Activated naive CD8-positive, alpha-beta T cell treated with anti-CD3 and anti-CD28 coated beads for 36 hours (primary cell): ENCODE results near the gene C1orf141. TPM values are rescaled to one million over a fixed set of nuclear protein-coding genes. Genes with fewer than 3 reads are reported as not detected.

Source experiments
- DNase-seq: peaks from one replicate; pipeline ENCODE4 v3.0.0; 2021
- H3K27ac Mint-ChIP-seq: one replicate; pipeline ENCODE4 v1.8.0; 2022; ENCODE audit warnings: mild to moderate bottlenecking, moderate library complexity, mixed read lengths
- H3K27me3 Mint-ChIP-seq: one replicate; pipeline ENCODE4 v1.8.0; 2022; ENCODE audit warnings: mild to moderate bottlenecking, mixed read lengths
- H3K36me3 Mint-ChIP-seq: one replicate; pipeline ENCODE4 v1.8.0; 2021; ENCODE audit warnings: mild to moderate bottlenecking, mixed read lengths
- H3K4me1 Mint-ChIP-seq: one replicate; pipeline ENCODE4 v1.8.0; 2021; ENCODE audit warnings: mixed read lengths
- H3K4me3 Mint-ChIP-seq: one replicate; pipeline ENCODE4 v1.8.0; 2022; ENCODE audit warnings: mild to moderate bottlenecking, moderate library complexity, mixed read lengths
- H3K9me3 Mint-ChIP-seq: one replicate; pipeline ENCODE4 v1.8.0; 2022; ENCODE audit warnings: mixed read lengths
- total RNA-seq, 2 experiments: library from RNA; stranded (reverse); gene quantifications; one replicate each; pipeline ENCODE4 v1.2.3, GENCODE V29; 2021

Gene C1orf141
- total RNA-seq, 2 experiments from 2014 or later, result not detected

- H3K4me3 Mint-ChIP-seq, result no peak overlapping the region
- H3K27me3 Mint-ChIP-seq, result no peaks in the 10 kb centered on the region
- H3K4me1 Mint-ChIP-seq, result peaks cover 15% of the 10 kb centered on the region
- no peak for DNase-seq
- H3K36me3 Mint-ChIP-seq, result no peaks in the 10 kb centered on the region
- H3K27ac Mint-ChIP-seq, result no peak overlapping the region
- no peaks in the 10 kb centered on the region for H3K9me3 Mint-ChIP-seq
Measured at GRCh38 chr1:67126974-67127373, 7.8 kb downstream of the C1orf141 start.

- no peak for DNase-seq
- H3K9me3 Mint-ChIP-seq, result no peaks in the 10 kb centered on the region
- H3K27ac Mint-ChIP-seq, result no peak overlapping the region
- H3K4me3 Mint-ChIP-seq, result no peak overlapping the region
- no peaks in the 10 kb centered on the region for H3K27me3 Mint-ChIP-seq
- no peaks in the 10 kb centered on the region for H3K36me3 Mint-ChIP-seq
- peaks cover 15% of the 10 kb centered on the region for H3K4me1 Mint-ChIP-seq
Measured at GRCh38 chr1:67126111-67126746, 8.5 kb downstream of the C1orf141 start.

GRCh38 chr1:67124455-67124854, 10.3 kb downstream of the C1orf141 start:
- Mint-ChIP-seq H3K9me3 (peaks cover 3% of the 10 kb centered on the region), H3K27me3 (no peaks in the 10 kb centered on the region), H3K4me1 (peaks cover 12% of the 10 kb centered on the region), H3K27ac (no peak overlapping the region), H3K4me3 (no peak overlapping the region), H3K36me3 (no peaks in the 10 kb centered on the region)
- DNase-seq, result no peak

- H3K4me1 Mint-ChIP-seq, result peaks cover 14% of the 10 kb centered on the region
- H3K27me3 Mint-ChIP-seq, result no peaks in the 10 kb centered on the region
- H3K4me3 Mint-ChIP-seq, result no peak overlapping the region
- peaks cover 3% of the 10 kb centered on the region for H3K9me3 Mint-ChIP-seq
- H3K36me3 Mint-ChIP-seq, result no peaks in the 10 kb centered on the region
- DNase-seq, result no peak
- no peak overlapping the region for H3K27ac Mint-ChIP-seq
Measured at GRCh38 chr1:67120855-67121619, 13.7 kb downstream of the C1orf141 start.

GRCh38 chr1:67118646-67119045, 16.1 kb downstream of the C1orf141 start:
- no peak overlapping the region for H3K27ac Mint-ChIP-seq
- no peak for DNase-seq
- H3K4me1 Mint-ChIP-seq, result peaks cover 9% of the 10 kb centered on the region
- H3K27me3 Mint-ChIP-seq, result no peaks in the 10 kb centered on the region
- H3K4me3 Mint-ChIP-seq, result no peak overlapping the region
- peaks cover 3% of the 10 kb centered on the region for H3K36me3 Mint-ChIP-seq
- peaks cover 10% of the 10 kb centered on the region for H3K9me3 Mint-ChIP-seq

DNA sequence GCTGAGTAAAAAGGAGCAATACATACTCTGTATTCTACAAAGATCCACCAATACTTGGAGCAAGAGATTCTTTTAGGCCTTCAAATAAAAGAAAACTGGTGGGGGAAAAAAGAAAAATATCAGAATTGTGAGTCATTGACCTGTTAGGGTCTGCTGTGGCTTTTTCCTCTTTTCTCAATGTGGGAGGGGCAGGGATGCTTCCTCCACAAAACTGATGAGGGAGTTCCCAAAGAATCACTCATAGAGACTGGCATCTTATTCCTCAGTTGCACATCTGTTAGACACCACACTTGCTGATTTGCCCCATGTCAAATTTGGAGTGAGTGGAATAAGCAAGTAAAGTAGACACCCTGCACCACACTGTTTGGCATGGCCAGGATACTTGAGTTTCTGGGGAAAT, 16.6 kb downstream of the C1orf141 start:
- peaks cover 9% of the 10 kb centered on the region for H3K4me1 Mint-ChIP-seq

GRCh38 chr1:67114162-67114561, 20.6 kb downstream of the C1orf141 start:
- Mint-ChIP-seq H3K4me3 (no peak overlapping the region), H3K27ac (no peak overlapping the region), H3K9me3 (peaks cover 8% of the 10 kb centered on the region), H3K4me1 (peaks cover 8% of the 10 kb centered on the region), H3K36me3 (peaks cover 3% of the 10 kb centered on the region), H3K27me3 (no peaks in the 10 kb centered on the region)
- no peak for DNase-seq

More for the DNA sequence above, 16.6 kb downstream of the C1orf141 start:
- no peak overlapping the region for H3K27ac Mint-ChIP-seq
- H3K9me3 Mint-ChIP-seq, result peaks cover 11% of the 10 kb centered on the region
- H3K27me3 Mint-ChIP-seq, result no peaks in the 10 kb centered on the region
- no peak overlapping the region for H3K4me3 Mint-ChIP-seq
- no peak for DNase-seq
- peaks cover 3% of the 10 kb centered on the region for H3K36me3 Mint-ChIP-seq

DNA sequence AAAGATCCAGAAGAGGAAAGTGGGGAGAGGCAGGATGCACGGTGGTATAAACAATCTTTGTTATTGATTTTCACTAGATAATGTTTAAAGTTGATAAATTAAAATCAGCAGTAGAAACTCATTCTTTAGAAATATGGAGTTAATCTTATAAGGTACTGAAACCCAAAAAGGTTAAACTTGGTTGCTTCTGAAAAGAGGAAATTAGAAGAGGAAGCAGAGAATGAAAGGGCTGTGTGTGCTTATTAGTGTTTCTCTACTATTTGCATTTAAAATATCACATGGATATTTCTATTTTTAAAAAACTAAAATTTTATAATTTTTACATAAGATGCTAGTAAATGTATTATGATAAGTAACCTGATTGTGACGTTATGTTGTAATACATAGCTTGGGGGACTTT, 24.4 kb downstream of the C1orf141 start:
- Mint-ChIP-seq H3K4me3 (no peak overlapping the region), H3K27me3 (no peaks in the 10 kb centered on the region), H3K4me1 (no peaks in the 10 kb centered on the region), H3K36me3 (peaks cover 3% of the 10 kb centered on the region), H3K9me3 (peaks cover 8% of the 10 kb centered on the region), H3K27ac (no peak overlapping the region)
- DNase-seq, result no peak

GRCh38 chr1:67105508-67105907, 29.3 kb downstream of the C1orf141 start:
- no peak overlapping the region for H3K4me3 Mint-ChIP-seq
- no peak for DNase-seq
- no peaks in the 10 kb centered on the region for H3K27me3 Mint-ChIP-seq
- no peaks in the 10 kb centered on the region for H3K36me3 Mint-ChIP-seq
- no peak overlapping the region for H3K27ac Mint-ChIP-seq
- H3K9me3 Mint-ChIP-seq, result no peaks in the 10 kb centered on the region
- H3K4me1 Mint-ChIP-seq, result no peaks in the 10 kb centered on the region

GRCh38 chr1:67103548-67103947, 31.2 kb downstream of the C1orf141 start:
- DNase-seq, result no peak
- no peaks in the 10 kb centered on the region for H3K4me1 Mint-ChIP-seq
- H3K27me3 Mint-ChIP-seq, result no peaks in the 10 kb centered on the region
- H3K9me3 Mint-ChIP-seq, result no peaks in the 10 kb centered on the region
- no peaks in the 10 kb centered on the region for H3K36me3 Mint-ChIP-seq
- H3K27ac Mint-ChIP-seq, result no peak overlapping the region
- H3K4me3 Mint-ChIP-seq, result no peak overlapping the region

DNA sequence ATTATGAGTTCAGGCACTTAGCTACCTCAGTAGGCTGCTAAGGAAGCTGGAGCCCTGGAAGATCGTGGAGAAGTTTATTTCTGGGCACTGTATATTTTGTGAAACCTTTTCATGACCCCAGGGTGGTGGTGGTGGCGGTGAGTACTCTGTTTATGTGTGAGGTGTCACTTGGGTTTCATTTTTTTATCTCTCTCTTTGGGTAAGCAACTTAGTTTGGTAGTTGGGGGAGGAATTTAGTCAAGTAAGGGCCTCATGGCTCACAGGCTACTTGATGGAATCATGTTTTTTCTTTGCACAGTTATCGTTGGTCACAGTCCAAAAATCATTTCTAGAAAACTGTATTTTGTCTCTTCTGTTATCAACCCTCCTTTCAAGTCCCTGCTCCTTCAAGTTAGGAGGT, 33.9 kb downstream of the C1orf141 start:
- DNase-seq, result no peak
- Mint-ChIP-seq H3K4me1 (no peaks in the 10 kb centered on the region), H3K27ac (no peak overlapping the region), H3K4me3 (no peak overlapping the region), H3K9me3 (no peaks in the 10 kb centered on the region), H3K27me3 (no peaks in the 10 kb centered on the region), H3K36me3 (no peaks in the 10 kb centered on the region)

- no peak overlapping the region for H3K4me3 Mint-ChIP-seq
- H3K36me3 Mint-ChIP-seq, result no peaks in the 10 kb centered on the region
- H3K4me1 Mint-ChIP-seq, result no peaks in the 10 kb centered on the region
- no peak for DNase-seq
- no peaks in the 10 kb centered on the region for H3K9me3 Mint-ChIP-seq
- no peaks in the 10 kb centered on the region for H3K27me3 Mint-ChIP-seq
- no peak overlapping the region for H3K27ac Mint-ChIP-seq
Measured at GRCh38 chr1:67097305-67097704, 37.5 kb downstream of the C1orf141 start.

DNA sequence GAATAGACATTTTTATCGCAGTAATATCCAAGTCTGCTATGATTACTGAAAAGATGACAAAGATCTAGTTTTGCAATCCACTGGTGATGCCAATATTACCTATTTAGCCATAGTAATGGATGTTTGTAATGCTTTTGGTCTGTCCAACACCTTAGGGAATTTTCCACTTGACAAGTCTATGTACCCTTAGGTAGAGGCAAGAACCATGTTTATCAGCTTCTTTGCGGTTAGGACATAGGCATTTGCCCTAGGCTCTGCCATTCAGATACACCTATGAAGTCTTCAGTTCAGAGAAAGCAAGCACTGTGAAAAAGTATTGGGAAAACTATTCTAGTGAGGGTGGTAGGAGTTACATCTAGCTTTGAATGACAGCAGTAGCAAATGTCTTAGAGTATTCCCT, 40.6 kb downstream of the C1orf141 start:
- H3K9me3 Mint-ChIP-seq, result peaks cover 4% of the 10 kb centered on the region
- no peak for DNase-seq
- H3K27ac Mint-ChIP-seq, result no peak overlapping the region
- no peak overlapping the region for H3K4me3 Mint-ChIP-seq
- H3K36me3 Mint-ChIP-seq, result no peaks in the 10 kb centered on the region
- H3K27me3 Mint-ChIP-seq, result no peaks in the 10 kb centered on the region
- no peaks in the 10 kb centered on the region for H3K4me1 Mint-ChIP-seq

DNA sequence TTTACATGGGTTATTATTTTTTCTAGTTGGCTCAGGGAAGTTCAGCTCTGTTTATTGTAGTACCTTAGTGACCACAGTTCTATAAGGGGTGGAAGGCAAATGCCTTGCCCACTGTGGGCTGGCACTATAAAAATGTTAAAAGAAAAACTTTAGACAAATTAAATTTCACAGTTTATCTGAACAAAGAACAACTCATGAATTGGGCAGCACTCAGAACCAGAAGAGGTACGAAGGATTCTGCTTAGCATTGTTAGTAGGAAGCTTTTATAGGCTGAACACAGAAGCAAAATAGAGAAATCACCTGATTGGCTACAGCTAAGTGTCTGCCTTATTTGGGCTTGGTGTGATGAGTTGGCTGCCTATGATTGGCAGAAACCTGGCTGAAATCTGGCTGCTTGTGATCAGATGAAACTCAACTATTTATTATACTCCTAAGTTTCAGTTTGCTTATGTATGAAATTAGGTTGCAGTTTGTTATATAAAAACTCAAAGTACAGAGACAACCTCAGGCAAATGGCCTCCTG, 45.0 kb downstream of the C1orf141 start:
- H3K4me1 Mint-ChIP-seq, result no peaks in the 10 kb centered on the region
- H3K9me3 Mint-ChIP-seq, result peaks cover 4% of the 10 kb centered on the region
- no peaks in the 10 kb centered on the region for H3K36me3 Mint-ChIP-seq
- no peak overlapping the region for H3K4me3 Mint-ChIP-seq
- H3K27ac Mint-ChIP-seq, result no peak overlapping the region
- no peaks in the 10 kb centered on the region for H3K27me3 Mint-ChIP-seq
- no peak for DNase-seq

- Mint-ChIP-seq H3K36me3 (no peaks in the 10 kb centered on the region), H3K27me3 (no peaks in the 10 kb centered on the region), H3K4me1 (no peaks in the 10 kb centered on the region), H3K4me3 (no peak overlapping the region), H3K27ac (no peak overlapping the region), H3K9me3 (peaks cover 4% of the 10 kb centered on the region)
- no peak for DNase-seq
Measured at GRCh38 chr1:67088440-67088839, 46.3 kb downstream of the C1orf141 start.

GRCh38 chr1:67085326-67085725, 49.4 kb downstream of the C1orf141 start:
- Mint-ChIP-seq H3K4me3 (no peak overlapping the region), H3K36me3 (no peaks in the 10 kb centered on the region), H3K9me3 (peaks cover 4% of the 10 kb centered on the region), H3K27ac (no peak overlapping the region), H3K27me3 (no peaks in the 10 kb centered on the region), H3K4me1 (no peaks in the 10 kb centered on the region)
- no peak for DNase-seq
